Stimulated activated CD8-positive, alpha-beta memory T cell treated with anti-CD3 and anti-CD28 coated beads, Interleukin-12 subunit alpha, Interleukin-12 subunit beta, amount 100 ng/mL, for 24 hours (primary cell): ENCODE measurements around the gene ZC3H12C.

Experiments
- DNase-seq: peaks from one replicate; pipeline ENCODE4 v3.0.0-alpha.2; 2020; ENCODE audit errors: extremely low read depth

ZC3H12C gene

DNA sequence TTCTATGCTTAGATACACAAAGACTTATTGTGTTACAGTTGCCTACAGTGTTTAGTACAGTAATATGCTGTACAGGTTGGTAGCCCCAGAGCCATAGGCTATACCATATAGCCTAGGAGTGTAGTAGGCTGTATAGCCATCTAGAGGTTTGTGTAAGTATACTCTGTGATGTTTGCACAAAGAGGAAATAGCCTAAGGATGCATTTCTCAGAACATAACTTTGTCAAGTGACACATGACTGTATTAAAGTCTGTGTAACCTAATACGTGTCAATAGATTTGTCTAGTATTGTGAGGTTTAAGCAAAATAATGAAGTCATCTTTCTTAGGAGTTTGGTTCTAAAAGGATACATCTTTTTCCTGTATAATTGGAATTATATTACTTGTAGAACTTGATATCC lies 5.5 kb downstream of the ZC3H12C start:
- no peak for DNase-seq

DNA sequence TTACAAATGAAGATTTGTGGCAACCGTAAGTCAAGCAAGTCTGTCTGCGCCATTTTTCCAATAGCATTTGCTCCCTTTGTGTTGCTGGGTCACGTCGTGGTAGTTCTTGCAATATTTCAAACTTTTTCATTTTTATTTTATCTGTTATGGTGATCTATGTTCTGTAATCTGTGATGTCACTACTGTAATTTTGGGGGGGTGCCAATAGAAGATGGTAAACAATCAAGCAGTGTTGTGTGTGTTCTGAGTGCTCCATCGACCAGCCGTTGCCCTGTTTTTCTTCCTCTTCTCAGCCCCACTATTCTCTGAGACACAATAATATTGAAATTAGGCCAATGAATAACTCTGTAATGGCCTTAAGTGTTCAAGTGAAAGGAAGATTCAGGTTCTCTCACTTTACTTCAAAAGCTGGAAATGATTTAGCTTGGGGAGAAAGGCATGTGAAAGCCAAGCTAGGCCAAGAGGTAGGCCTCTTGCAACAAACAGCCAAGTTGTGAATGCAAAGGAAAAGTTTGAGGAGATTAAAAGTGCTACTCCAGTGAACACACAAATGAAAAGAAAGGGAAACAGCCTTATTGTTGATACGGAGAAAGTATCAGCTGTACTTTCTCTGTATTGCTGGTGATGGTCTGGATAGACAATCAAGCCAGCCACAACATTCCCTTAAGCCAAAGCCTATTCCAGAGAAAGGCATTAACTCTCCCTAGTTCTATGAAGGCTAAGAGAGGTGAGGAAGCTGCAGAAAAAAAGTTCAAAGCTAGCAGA lies 7.5 kb downstream of the ZC3H12C start:
- no peak for DNase-seq

DNA sequence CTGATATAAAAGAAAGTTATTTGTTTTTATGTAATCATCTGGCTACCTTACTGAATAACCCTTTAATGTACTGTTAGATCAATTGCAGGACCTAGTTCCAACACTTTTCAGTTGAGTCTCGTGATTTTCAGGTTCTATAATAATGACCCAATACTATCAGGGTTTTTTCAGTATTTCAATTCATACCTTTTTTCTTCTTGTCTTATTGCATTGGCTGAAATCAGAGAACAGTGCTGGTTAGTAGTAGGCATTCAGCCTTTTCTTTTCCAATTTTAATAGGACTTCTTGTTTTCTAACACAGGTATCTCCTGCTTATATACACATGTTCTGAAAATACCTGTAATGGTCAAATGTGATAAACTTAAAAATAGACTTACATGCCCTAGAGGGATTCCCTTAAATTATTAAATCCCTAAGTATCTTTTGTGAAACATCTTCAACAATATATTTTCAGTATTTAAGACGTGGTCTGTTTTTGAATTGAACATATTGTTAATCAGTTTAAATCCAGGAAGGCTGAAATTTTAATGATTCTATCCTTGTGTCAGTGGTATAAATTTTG lies 13.6 kb downstream of the ZC3H12C start:
- DNase-seq: no peak

DNA sequence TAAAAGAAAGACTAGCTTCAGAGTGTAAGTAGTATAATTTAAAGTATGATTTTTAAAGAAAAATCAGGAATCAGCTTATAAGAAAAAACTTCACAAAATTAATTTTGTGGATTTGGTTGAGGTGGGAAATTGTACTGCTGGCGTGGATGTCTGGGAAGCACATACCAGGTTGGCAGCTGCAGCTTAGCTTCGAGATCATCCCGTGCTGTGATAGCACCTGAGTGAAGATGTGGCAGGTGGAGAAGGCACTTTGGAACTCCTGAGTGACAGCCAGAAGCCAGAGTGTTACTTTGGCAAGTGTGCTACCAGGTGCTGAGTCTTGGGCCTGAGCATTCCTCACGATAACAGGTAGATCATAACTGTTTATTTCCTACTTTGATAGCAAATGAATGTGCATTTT lies 17.7 kb downstream of the ZC3H12C start:
- DNase-seq: no peak

DNA sequence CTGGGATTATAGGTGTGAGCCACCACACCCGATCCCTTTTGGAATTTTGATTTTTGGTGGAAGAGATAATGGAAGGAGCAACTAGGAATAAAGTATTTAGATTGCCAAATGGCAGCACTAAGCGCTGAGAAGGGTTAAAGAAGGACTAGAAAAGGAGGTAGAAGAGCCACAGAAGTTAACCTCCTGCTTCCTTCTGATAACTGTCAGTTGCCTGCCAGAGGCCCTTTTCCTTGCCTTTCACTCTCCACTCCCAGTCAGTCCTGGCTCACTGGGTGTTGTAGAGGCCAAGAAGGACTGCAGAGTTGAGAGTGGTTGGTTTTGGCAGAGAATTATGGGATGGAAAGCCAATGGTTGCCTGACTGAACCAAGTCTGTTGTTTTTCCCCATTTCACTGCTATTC lies 19.3 kb downstream of the ZC3H12C start:
- DNase-seq: no peak

DNA sequence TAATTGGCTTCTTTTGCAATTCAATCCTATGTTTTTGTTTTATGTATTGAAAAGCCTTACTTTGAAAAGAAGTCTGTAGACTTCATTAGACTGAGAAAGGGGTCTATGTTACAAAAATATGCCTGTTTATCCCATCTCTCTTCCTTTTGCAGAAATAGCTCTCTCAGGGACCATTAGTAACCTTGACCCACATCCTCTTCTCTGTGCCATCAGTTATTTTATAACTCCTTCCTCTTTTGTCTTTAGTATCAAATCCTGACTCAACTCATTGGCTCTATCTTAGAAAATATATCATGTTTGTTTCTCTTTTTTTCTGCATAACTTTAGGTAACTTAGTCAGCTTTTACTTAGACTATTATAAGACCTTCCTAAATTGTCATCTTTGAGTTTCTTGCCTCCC lies 20.3 kb downstream of the ZC3H12C start:
- DNase-seq: no peak

DNA sequence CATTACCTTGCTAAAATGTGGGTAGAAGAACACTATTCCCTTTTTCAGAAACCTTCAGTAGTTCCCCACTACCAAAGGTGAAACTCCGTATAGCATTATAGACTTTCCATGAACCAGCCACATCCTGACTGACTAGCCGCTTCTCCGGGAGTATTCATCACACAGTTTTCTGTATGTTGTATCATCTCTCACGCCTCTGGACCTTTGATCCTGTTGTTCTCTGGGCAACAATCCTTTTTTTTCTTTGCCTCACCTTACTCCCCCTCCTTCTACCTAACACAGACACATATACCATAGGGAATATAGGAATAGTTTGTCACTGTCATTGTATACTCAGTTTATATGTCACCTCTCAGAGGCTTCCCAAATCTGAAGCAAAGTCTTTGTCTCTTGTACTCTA lies 20.8 kb downstream of the ZC3H12C start:
- no peak for DNase-seq

DNA sequence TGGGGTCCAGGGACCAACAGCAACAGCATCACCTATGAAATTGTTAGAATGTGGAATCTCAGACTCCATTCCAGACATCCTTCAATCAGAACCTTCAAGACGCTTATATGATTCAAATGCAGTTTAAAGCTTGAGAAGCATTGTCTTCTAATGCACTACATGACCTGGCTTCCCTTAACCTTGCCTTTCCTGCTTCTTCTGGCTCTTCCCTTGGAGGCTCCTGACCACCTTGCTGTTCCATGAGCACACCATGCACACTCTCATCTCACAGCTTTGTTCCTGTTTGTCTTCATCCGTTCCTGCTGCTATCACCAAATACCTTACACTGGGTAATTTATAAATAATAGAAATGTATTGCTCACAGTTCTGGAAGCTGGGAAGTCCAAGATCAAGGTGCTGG lies 26.1 kb downstream of the ZC3H12C start:
- DNase-seq: no peak

DNA sequence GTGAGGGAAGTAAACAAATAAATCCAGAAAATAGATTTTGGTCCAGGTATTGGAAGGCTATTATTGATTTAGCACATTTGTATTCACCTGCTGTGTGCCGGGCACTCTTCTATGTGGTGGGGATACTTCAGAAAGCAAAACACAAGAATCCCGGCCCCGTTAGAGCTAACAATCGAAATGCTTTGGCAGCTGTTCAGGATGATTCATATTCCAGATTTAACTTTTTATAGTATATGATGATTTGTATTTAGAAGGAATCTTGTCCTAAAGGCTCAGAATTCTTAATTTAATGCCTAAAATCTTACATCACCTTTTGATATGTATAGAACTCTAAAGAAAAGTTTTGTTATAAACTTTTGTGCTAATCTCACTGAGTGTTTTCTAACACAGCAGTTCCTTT lies 28.0 kb downstream of the ZC3H12C start:
- DNase-seq: no peak

DNA sequence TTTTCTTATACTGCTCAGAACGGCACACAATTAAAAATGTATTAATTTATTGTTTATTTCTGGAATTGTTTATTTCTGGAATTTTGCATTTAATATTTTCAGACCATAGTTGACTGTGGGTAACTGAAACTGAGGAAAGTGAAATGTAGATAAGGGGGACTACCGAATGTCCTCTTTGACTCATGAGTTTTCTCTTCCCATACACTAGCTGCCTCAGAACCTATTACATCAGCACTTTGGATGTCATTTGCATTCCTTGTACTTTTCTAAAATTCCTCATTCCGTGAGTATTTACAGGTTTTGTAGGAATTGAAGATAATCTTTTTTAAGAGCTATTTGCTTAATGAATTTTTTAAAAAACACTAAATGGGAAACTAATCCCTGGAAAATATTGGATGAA lies 29.8 kb downstream of the ZC3H12C start:
- DNase-seq: no peak

DNA sequence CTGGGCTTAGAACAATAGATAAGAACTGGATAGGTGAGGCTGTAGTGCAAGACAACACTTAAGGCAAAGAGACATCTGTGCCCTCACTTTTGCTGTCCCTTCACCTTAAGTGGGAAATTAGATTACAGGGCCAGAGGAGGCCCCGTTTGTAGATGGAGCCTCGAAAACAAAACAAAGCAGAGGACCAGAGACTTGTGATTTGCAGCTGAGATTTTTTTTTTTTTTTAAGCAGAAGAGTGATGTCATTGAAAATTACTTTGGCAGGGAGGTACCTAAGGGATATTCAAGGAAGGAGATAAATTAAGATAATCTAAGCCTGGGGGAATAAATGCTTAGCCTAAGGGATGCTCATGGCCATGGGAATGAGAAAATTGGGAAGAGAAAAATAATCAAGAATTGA lies 31.4 kb downstream of the ZC3H12C start:
- no peak for DNase-seq

DNA sequence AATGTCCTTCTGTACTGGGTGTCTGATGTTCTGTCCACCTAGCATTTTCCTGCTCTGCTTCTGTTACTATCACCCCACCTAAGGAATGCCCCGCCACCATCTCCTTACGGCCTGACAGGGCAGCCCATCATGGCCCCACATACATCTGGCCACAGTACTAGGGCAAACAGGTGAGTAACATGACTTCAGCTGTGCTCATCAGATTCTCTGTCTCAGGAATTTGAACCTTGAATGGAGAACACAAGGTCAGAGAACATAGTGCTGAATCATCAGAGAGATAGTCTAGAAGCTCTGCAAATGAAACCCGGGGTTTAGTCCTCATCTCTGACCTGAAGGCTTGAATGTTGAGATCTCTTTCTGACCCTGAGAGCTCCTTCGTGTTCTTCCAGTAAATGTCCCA lies 32.4 kb downstream of the ZC3H12C start:
- no peak for DNase-seq

DNA sequence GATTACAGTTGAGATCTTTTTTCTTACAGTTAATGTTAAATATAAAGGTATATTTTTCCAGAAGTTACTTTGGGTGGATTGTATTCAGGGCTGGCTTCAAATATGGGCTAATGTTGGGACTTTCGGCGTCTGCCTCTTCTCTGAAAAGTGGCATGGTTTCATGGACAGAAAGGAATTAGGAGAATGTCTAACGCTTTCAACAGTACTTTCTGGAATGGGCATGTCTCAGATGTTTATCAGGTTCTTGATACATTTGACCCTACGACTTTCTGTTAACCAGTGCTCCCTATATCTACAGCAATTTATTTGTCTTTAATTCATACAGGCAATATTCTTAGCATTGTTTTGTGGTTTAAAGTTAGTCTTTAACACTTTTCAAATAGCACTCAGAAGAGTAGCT lies 33.7 kb downstream of the ZC3H12C start:
- no peak for DNase-seq

DNA sequence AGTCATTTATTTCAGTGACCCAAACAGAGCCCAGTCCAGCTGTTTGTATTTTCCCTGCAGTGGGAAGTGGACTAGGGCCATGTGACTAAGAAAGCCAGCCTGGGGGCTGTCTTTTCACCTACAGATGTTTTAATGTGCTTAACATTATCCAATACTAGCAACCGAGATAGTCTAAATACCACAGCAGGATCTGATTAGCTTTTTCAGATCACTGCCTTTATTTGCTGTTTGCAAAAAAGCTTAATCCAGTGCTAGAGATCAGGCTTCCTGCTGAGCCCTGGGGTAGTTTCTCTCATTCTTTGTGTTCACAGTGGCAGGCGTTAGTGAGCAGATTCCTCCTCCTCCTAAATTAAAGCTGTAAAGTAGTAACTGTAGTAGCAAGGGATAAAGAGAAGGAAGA lies 35.0 kb downstream of the ZC3H12C start:
- no peak for DNase-seq

DNA sequence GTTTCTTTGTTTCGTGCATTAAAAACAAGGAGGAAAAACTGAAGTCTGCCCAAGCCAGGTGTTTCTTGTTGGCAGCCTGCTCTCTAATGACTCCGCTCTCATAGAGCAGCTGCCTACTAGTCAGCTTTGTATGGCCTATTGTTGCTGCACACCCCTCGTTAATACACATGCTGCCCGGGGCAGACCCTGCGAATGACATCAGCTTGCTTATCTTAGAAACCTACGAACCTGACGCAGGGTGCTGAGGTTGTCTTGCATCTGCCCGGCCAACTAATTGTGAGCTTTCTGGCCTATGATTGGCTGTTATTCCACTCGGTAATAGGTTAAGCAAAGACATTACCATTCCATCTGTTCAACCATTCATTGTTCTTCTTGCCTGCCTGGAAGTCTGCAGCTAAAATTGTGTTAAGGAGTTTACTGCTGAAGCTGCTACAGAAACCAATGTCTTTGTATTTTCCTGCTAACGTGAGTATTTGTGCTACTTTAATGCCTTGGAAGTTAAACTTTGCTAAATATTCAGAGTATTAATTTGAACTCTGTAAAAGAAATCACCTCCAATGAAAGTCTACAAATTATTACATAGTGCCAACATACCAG lies 37.5 kb downstream of the ZC3H12C start:
- no peak for DNase-seq

DNA sequence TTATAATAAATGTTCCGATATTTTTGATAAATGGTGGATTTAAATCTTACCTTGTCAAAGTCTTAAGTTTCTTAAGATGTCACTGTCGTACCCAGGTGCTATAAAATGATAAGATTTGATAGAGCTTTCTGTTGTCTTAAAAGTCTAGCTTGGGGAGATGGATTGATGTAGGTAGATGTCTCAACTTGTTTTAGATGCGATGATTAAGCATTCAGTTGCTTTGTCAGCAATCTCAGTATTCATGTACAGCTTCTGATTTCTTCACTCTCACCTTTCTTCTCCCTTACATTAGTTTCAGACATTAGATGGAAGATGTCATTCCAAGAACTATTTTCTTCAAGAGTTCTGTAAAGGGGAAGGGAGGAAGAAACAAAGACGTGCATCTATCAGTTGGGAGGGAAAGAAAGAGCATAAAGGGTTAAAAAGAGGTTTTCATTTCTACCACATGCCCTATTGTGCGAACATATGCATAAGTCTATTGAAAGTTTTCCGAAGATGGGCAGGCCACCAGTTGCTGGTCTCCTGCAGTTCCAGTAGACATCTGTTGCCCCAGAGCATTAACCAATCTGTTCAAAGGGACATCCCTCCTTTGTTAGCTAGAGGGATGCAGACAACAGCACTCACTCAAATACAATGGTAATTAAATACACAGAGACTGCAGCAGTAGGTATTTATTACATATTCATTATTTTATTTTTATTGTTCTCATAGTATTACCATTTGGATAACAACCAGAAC lies 38.4 kb downstream of the ZC3H12C start:
- no peak for DNase-seq

DNA sequence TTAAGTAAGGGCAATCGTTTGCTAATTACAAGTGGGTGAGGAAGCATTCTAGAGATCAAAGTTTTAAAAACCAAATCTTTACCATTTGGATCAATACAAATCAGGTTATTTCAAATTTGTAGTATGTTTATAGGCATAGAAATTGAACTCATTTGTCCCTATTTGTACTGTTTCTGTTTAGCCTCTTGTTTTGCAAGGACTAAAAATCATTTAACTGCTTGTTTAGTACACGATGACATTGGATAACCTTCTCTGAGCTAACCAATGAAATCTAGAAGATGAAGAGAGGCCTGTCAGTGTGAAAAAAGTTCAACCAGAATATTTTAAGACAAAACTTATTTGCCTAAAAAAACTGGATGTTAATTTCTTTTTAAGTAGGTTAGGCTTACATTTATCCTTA lies 40.0 kb downstream of the ZC3H12C start:
- no peak for DNase-seq

DNA sequence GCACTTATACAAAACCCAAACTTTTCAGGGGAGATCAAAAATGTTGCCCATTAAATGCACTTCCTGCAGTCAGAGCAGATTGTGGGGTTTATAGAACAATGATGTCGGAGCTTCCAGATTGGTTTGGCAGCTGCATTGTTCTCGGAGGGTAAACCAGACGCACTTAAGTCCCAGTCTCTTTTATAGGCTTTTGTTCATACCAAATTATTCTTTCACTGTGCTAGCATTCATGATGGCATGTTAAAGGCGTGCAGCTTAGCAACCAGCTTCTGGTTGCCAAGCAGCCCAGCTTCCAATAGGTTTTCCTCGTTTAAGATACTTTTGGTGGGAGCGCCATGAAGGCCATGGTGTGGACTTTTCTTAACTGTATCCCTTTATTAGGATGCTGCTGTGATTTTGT lies 40.9 kb downstream of the ZC3H12C start:
- no peak for DNase-seq

DNA sequence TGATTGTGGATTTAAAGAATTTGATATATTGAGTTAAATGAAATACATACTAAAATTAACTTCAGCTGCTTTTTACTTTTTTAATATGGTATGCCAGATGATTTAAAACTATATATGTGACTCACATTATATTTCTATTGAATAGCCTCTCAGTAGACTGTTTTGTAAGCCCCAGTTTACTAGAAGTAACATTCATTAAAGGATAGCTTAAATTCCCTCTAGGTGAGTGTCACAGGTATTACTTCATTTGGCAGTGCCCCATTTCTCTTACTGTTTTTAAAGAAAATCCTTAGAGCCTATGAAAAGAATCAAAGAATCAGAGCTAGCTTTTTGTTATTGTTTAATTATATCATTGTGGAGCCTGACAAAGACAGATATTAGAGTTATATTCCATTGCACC lies 48.6 kb downstream of the ZC3H12C start:
- no peak for DNase-seq

DNA sequence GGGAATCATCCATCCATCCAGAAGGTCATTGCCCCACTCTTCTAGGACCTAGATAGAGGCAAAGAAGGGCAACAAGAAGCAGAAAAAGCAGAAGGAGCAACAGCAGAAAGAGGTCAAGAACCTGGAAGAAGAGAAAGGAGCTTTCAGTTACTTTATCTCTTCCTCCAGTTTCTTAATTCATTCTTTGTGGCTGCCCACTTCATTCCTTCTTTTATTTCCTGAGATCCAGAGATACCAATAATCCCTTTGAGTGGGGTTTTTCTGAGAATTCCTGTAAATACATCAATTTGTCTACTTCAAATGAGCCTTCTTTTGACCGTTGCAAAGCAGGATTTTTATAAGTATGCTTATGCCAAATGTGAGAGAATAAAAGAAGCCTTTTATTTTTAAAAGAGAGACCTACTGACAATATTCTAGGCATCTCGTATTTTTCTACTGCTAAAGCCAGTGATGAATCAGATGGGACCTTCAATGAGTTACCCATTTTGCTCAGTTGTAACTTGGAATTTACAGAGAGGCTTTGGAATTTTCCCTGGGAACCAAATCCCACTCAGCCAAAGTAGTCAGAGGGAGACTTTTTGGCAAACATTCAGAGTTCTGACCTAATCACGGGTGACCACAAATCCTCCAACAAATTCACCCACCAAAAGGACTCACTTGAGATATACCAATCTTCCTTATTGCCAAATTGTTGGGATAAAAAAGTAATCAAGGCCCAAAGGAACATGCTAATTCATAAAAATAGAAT lies 54.9 kb downstream of the ZC3H12C start:
- DNase-seq: no peak

DNA sequence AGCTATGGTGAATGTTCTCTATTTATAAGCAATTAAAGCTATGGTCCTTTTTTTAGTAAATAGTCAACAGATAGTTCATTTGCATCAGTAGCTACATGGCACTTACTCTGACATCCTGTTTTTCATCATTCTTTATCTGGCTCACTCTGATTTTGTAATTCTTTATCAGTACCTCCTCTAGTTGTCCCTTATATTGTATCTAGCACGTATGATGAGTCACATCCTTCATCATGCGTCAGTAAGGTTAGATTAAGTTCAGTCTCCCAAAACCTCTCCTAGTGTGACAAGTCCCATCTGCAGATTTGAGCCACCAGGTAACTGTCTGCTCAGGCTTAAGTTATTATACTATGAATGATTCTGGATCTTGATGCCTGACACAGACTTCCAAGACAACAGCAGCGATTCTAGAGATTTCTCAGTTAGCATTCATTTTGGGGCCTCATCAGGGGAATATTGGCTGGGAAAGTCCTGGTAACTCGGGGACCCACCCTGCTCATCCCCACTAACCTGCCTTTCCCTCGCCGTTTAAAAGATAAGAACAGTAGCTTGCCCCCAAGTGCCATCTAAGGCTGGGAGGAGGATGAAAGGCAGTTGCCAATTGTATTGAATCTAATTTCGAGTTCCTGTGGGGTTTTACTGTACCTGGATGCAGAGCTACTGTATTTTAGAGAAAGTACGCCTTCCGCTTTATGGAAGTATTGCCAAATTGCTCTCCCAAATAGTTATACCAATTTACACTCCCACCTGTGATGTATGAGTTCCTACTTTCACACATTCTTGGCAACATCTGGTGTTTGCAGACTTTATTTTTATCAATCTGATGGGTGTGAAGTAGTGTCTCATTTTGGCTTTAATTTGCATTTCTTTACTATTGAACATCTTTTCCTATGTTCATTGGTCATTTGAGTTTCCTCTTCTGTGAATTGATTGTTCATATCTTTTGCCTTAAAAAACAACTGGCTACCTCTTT lies 55.9 kb downstream of the ZC3H12C start:
- no peak for DNase-seq
